ENCODE measurements around the gene NAV2. TPM values are rescaled to one million over a fixed set of nuclear protein-coding genes. Genes with fewer than 3 reads are reported as not detected.

Gene NAV2
- total RNA-seq, 1 experiment from 2014 or later = 46.3 TPM

GRCh38 chr11:20038412-20038811, 325.8 kb downstream of the NAV2 start:
- Histone ChIP-seq H3K27ac (ENCODE audit: insufficient read length, low read depth, low read length) (no peak overlapping the region), H2AFZ (ENCODE audit: low read length) (no peak overlapping the region), H3T11ph (ENCODE audit: low read length) (no peak overlapping the region), H3K79me2 (ENCODE audit: insufficient read depth, low read length) (no peaks in the 10 kb centered on the region), H3K14ac (ENCODE audit: insufficient read depth, low read length) (no peak overlapping the region; the same call in 1 of the 2 replicates), H2BK5ac (ENCODE audit: insufficient read length, low read length) (no peak overlapping the region), H4K20me1 (ENCODE audit: control insufficient read depth, insufficient read depth, insufficient read length) (no peaks in the 10 kb centered on the region), H3K9ac (ENCODE audit: extremely low read depth, insufficient read length, low read length) (no peak overlapping the region), H2AK5ac (ENCODE audit: insufficient read length, low read length) (no peak overlapping the region), H2BK15ac (ENCODE audit: low read depth, low read length) (no peak overlapping the region), H2BK20ac (ENCODE audit: low read depth, low read length, poor library complexity, severe bottlenecking) (no peak overlapping the region), H3K23me2 (ENCODE audit: insufficient read length, low read depth, low read length, poor library complexity, severe bottlenecking) (no peaks in the 10 kb centered on the region), H3K79me1 (ENCODE audit: insufficient read depth, low read depth, low read length, poor library complexity, severe bottlenecking) (no peaks in the 10 kb centered on the region), H3K23ac (ENCODE audit: insufficient read length, low read depth, low read length) (no peak overlapping the region), H4K5ac (ENCODE audit: insufficient read length, low read depth, low read length) (no peak overlapping the region), H3K4ac (ENCODE audit: low read depth, low read length) (no peak overlapping the region), H3K4me1 (ENCODE audit: insufficient read depth, low read length) (peaks cover 15% of the 10 kb centered on the region; the same call in 1 of the 2 replicates), H2BK12ac (ENCODE audit: insufficient read length, low read depth, low read length) (no peak overlapping the region), H3K18ac (ENCODE audit: insufficient read length, low read depth, low read length) (no peak overlapping the region), H4K91ac (ENCODE audit: insufficient read length, low read depth, low read length) (no peak overlapping the region), H4K8ac (replicated peaks; ENCODE audit: insufficient read length, low read depth, low read length) (no peak overlapping the region), H2BK120ac (ENCODE audit: low read depth, low read length, poor library complexity, severe bottlenecking) (no peak overlapping the region), H3K4me2 (ENCODE audit: insufficient read depth, insufficient read length, low read length) (no peak overlapping the region), H3K56ac (ENCODE audit: insufficient read length, low read depth, low read length) (no peak overlapping the region), H3K9me3 (ENCODE audit: control insufficient read depth, low read depth, low read length) (no peaks in the 10 kb centered on the region), H3K27me3 (ENCODE audit: insufficient read depth, low read length) (no peaks in the 10 kb centered on the region; the same call in 1 of the 2 replicates)
- Mint-ChIP-seq H3K9me3 (no peaks in the 10 kb centered on the region), H3K27me3 (ENCODE audit: low read depth) (peaks cover 4% of the 10 kb centered on the region), H3K27ac (peak overlapping the region in 1 of 3 experiments; percentile 29; a peak in 1 of 7 replicates), H3K4me3 (no peak overlapping the region), H3K36me3 (ENCODE audit: insufficient read depth in 1 of 3, low read depth in 3 of 3) (peaks cover 35 to 53% (median 52%) of the 10 kb centered on the region in 3 experiments; a peak in 6 of 7 replicates), H3K4me1 (peaks cover 53 to 64% of the 10 kb centered on the region in 2 experiments)
- WGBS (ENCODE audit: extremely low coverage, insufficient read length, low lambda C conversion rate) = no CpG with 5 or more reads among the region's 6 CpGs
- no peak for DNase-seq
- no peak for TF ChIP-seq CTCF (conservative IDR thresholded peaks at IDR 0.05)
